ENCODE results near the gene SLC6A13.

Gene SLC6A13

GRCh38 chr12:275812-276211 is 13.2 kb upstream of the SLC6A13 start:
- TF ChIP-seq CTCF (conservative IDR thresholded peaks at IDR 0.05; ENCODE audit: control insufficient read depth, insufficient read depth, low read depth, low read length) = no peak
- H3K4me3 ChIP-seq (ENCODE audit: control insufficient read depth, low read depth, low read length) = no peak overlapping the region
- DNase-seq (ENCODE audit: low read depth) = no peak

GRCh38 chr12:273382-273781 is 10.7 kb upstream of the SLC6A13 start:
- no peak for TF ChIP-seq CTCF (conservative IDR thresholded peaks at IDR 0.05; ENCODE audit: control insufficient read depth, insufficient read depth, low read depth, low read length)
- H3K4me3 ChIP-seq (ENCODE audit: control insufficient read depth, low read depth, low read length) = no peak overlapping the region
- no peak for DNase-seq (ENCODE audit: low read depth)

- DNase-seq (ENCODE audit: low read depth) = no peak
- no peak for TF ChIP-seq CTCF (conservative IDR thresholded peaks at IDR 0.05; ENCODE audit: control insufficient read depth, insufficient read depth, low read depth, low read length)
- H3K4me3 ChIP-seq (ENCODE audit: control insufficient read depth, low read depth, low read length) = no peak overlapping the region
These were observed 10.3 kb upstream of the SLC6A13 start for GRCh38 chr12:272942-273341.

- no peak for TF ChIP-seq CTCF (conservative IDR thresholded peaks at IDR 0.05; ENCODE audit: control insufficient read depth, insufficient read depth, low read depth, low read length)
- DNase-seq (ENCODE audit: low read depth) = no peak
- no peak overlapping the region for H3K4me3 ChIP-seq (ENCODE audit: control insufficient read depth, low read depth, low read length)
These were observed 8.5 kb upstream of the SLC6A13 start for GRCh38 chr12:271161-271560.

GRCh38 chr12:269191-269590 is 6.6 kb upstream of the SLC6A13 start:
- no peak for TF ChIP-seq CTCF (conservative IDR thresholded peaks at IDR 0.05; ENCODE audit: control insufficient read depth, insufficient read depth, low read depth, low read length)
- H3K4me3 ChIP-seq (ENCODE audit: control insufficient read depth, low read depth, low read length) = no peak overlapping the region
- DNase-seq (ENCODE audit: low read depth) = peak; percentile 36

GRCh38 chr12:268483-268840 is 5.8 kb upstream of the SLC6A13 start:
- no peak for DNase-seq (ENCODE audit: low read depth)
- no peak for TF ChIP-seq CTCF (conservative IDR thresholded peaks at IDR 0.05; ENCODE audit: control insufficient read depth, insufficient read depth, low read depth, low read length)
- H3K4me3 ChIP-seq (ENCODE audit: control insufficient read depth, low read depth, low read length) = no peak overlapping the region

Data from fibroblast of mammary gland (primary cell).